OCI-LY3 (cell line): ENCODE data around the gene NOPCHAP1.

Source experiments
- EZH2phosphoT487 ChIP-seq: fragments of 200-600 bp; shearing (Covaris generic); IDR thresholded peaks from 2 replicates; pipeline ENCODE4 v1.6.1; 2018; ENCODE audit warnings: antibody characterized with exemption, mixed run types, low read depth
- TF ChIP-seq, protein P1 (sequence below): fragments of 200-600, 300-600 bp; sonication (generic); IDR thresholded peaks from 2 replicates; pipeline ENCODE4 v1.5.1; 2014; ENCODE audit warnings: antibody characterized with exemption, low read length, low read depth

- TF ChIP-seq, protein P1, sequence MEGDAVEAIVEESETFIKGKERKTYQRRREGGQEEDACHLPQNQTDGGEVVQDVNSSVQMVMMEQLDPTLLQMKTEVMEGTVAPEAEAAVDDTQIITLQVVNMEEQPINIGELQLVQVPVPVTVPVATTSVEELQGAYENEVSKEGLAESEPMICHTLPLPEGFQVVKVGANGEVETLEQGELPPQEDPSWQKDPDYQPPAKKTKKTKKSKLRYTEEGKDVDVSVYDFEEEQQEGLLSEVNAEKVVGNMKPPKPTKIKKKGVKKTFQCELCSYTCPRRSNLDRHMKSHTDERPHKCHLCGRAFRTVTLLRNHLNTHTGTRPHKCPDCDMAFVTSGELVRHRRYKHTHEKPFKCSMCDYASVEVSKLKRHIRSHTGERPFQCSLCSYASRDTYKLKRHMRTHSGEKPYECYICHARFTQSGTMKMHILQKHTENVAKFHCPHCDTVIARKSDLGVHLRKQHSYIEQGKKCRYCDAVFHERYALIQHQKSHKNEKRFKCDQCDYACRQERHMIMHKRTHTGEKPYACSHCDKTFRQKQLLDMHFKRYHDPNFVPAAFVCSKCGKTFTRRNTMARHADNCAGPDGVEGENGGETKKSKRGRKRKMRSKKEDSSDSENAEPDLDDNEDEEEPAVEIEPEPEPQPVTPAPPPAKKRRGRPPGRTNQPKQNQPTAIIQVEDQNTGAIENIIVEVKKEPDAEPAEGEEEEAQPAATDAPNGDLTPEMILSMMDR, result no peak
- no peak for TF ChIP-seq EZH2phosphoT487
Measured at GRCh38 chr12:104963757-104964156, 22.4 kb upstream of the NOPCHAP1 start.
